Astrocyte (in vitro differentiated cells and primary cell): Measurements from ENCODE around the gene C1orf159. TPM values are rescaled to one million over a fixed set of nuclear protein-coding genes. Genes with fewer than 3 reads are reported as not detected.

Experiments
- DNase-seq: peaks from one replicate; pipeline ENCODE4 v3.0.0-alpha.2; 2010; ENCODE audit warnings: low read depth
- FAIRE-seq: peaks from 2 replicates; lab custom pipeline; 2011; peaks lifted over from hg19 to GRCh38; lab: Jason Lieb, UNC
- H2AFZ ChIP-seq: 2 replicates; pipeline ENCODE4 v1.6.0; 2012; ENCODE audit warnings: low read depth, low read length, inconsistent platforms
- H3K27ac ChIP-seq: 2 replicates; pipeline ENCODE4 v1.5.1; 2011; ENCODE audit warnings: low read depth, low read length, inconsistent platforms
- H3K27me3 ChIP-seq: 2 replicates; pipeline ENCODE4 v1.6.0; 2011; ENCODE audit warnings: low read length, inconsistent platforms; ENCODE audit not compliant: insufficient read depth
- H3K36me3 ChIP-seq: 2 replicates; pipeline ENCODE4 v1.5.1; 2011; ENCODE audit warnings: low read length, inconsistent platforms; ENCODE audit not compliant: insufficient read depth
- H3K4me1 ChIP-seq: 2 replicates; pipeline ENCODE4 v1.5.1; 2011; ENCODE audit warnings: low read length, inconsistent platforms; ENCODE audit not compliant: insufficient read depth
- H3K4me2 ChIP-seq: 2 replicates; pipeline ENCODE4 v1.6.0; 2012; ENCODE audit warnings: low read length, inconsistent platforms
- H3K4me3 ChIP-seq: 2 replicates; pipeline ENCODE4 v1.5.1; 2011; ENCODE audit warnings: low read depth, mild to moderate bottlenecking, low read length, inconsistent platforms; ENCODE audit not compliant: insufficient read depth
- H3K79me2 ChIP-seq: 2 replicates; pipeline ENCODE4 v1.6.0; 2012; ENCODE audit warnings: mild to moderate bottlenecking, low read length, inconsistent platforms; ENCODE audit not compliant: insufficient read depth
- H3K9ac ChIP-seq: 2 replicates; pipeline ENCODE4 v1.6.0; 2012; ENCODE audit warnings: mild to moderate bottlenecking, low read length, inconsistent platforms
- H3K9me3 ChIP-seq: 2 replicates; pipeline ENCODE4 v1.5.1; 2012; ENCODE audit warnings: low read depth, mild to moderate bottlenecking, low read length, inconsistent platforms; ENCODE audit not compliant: insufficient read depth
- H4K20me1 ChIP-seq: 2 replicates; pipeline ENCODE4 v1.6.0; 2012; ENCODE audit warnings: low read length, inconsistent platforms; ENCODE audit not compliant: insufficient read depth
- H3K27ac Mint-ChIP-seq: one replicate; pipeline ENCODE4 v1.8.0; 2021; ENCODE audit warnings: mild to moderate bottlenecking, mixed read lengths; ENCODE audit not compliant: unreplicated experiment
- H3K27me3 Mint-ChIP-seq: one replicate; pipeline ENCODE4 v1.8.0; 2021; ENCODE audit warnings: low read depth, mixed read lengths; ENCODE audit not compliant: unreplicated experiment
- H3K36me3 Mint-ChIP-seq: one replicate; pipeline ENCODE4 v1.8.0; 2021; ENCODE audit warnings: low read depth, mixed read lengths; ENCODE audit not compliant: unreplicated experiment
- H3K4me1 Mint-ChIP-seq: one replicate; pipeline ENCODE4 v1.8.0; 2021; ENCODE audit warnings: low read depth, mixed read lengths; ENCODE audit not compliant: unreplicated experiment
- H3K4me3 Mint-ChIP-seq: one replicate; pipeline ENCODE4 v1.8.0; 2021; ENCODE audit warnings: mild to moderate bottlenecking, moderate library complexity, mixed read lengths; ENCODE audit not compliant: unreplicated experiment
- H3K9me3 Mint-ChIP-seq: one replicate; pipeline ENCODE4 v1.8.0; 2021; ENCODE audit warnings: mild to moderate bottlenecking, mixed read lengths; ENCODE audit not compliant: unreplicated experiment
- CTCF ChIP-seq: IDR thresholded peaks from 2 replicates; pipeline ENCODE4 v1.5.1; 2011; ENCODE audit warnings: low read depth, mild to moderate bottlenecking, inconsistent platforms, low read length, moderate library complexity; ENCODE audit not compliant: insufficient read depth
- EZH2 ChIP-seq: IDR thresholded peaks from 2 replicates; pipeline ENCODE4 v1.6.1; 2012; ENCODE audit warnings: mild to moderate bottlenecking, low read length, inconsistent platforms; ENCODE audit not compliant: insufficient read depth
- total RNA-seq: library from RNA; stranded (reverse); gene quantifications from 2 replicates; pipeline ENCODE4 v1.2.1, GENCODE V29; 2021

Gene C1orf159
- total RNA-seq, 1 donor from 2014 or later = 13.9 TPM

- peaks cover 4% of the 10 kb centered on the region for H3K36me3 Mint-ChIP-seq
- no peak for FAIRE-seq
- no peaks in the 10 kb centered on the region for H3K4me1 ChIP-seq
- no peaks in the 10 kb centered on the region for H4K20me1 ChIP-seq
- peak overlapping the region; percentile 41 for H3K27ac Mint-ChIP-seq
- H3K4me3 ChIP-seq = no peak overlapping the region
- no peak for DNase-seq
- no peak overlapping the region for H3K27ac ChIP-seq
- H3K36me3 ChIP-seq = no peaks in the 10 kb centered on the region
- no peak overlapping the region for H2AFZ ChIP-seq
- no peak overlapping the region for H3K4me2 ChIP-seq
- no peaks in the 10 kb centered on the region for H3K27me3 Mint-ChIP-seq
- no peaks in the 10 kb centered on the region for H3K9me3 ChIP-seq
- no peaks in the 10 kb centered on the region for H3K9me3 Mint-ChIP-seq
- H3K9ac ChIP-seq = no peak overlapping the region
- no peak overlapping the region for H3K4me3 Mint-ChIP-seq
- H3K4me1 Mint-ChIP-seq = no peaks in the 10 kb centered on the region
- no peaks in the 10 kb centered on the region for H3K27me3 ChIP-seq
- TF ChIP-seq CTCF (no peak), EZH2 (no peak)
- no peaks in the 10 kb centered on the region for H3K79me2 ChIP-seq
These were observed 26.0 kb downstream of the C1orf159 start for GRCh38 chr1:1089731-1090423.

GRCh38 chr1:1088801-1089680 lies 26.8 kb downstream of the C1orf159 start:
- no peak for DNase-seq
- H3K27ac ChIP-seq = no peak overlapping the region
- no peak for FAIRE-seq

More at GRCh38 chr1:1088801-1089680, 26.8 kb downstream of the C1orf159 start:
- no peak overlapping the region for H3K4me3 ChIP-seq
- Mint-ChIP-seq H3K4me3 (no peak overlapping the region), H3K27ac (no peak overlapping the region), H3K27me3 (no peaks in the 10 kb centered on the region), H3K9me3 (no peaks in the 10 kb centered on the region), H3K4me1 (no peaks in the 10 kb centered on the region), H3K36me3 (peaks cover 4% of the 10 kb centered on the region)
- no peaks in the 10 kb centered on the region for H3K4me1 ChIP-seq
- H3K36me3 ChIP-seq = no peaks in the 10 kb centered on the region
- H3K9me3 ChIP-seq = no peaks in the 10 kb centered on the region
- H3K27me3 ChIP-seq = no peaks in the 10 kb centered on the region
- no peak overlapping the region for H3K4me2 ChIP-seq
- H2AFZ ChIP-seq = no peak overlapping the region
- no peak for TF ChIP-seq EZH2
- TF ChIP-seq CTCF = no peak
- no peak overlapping the region for H3K9ac ChIP-seq
- H4K20me1 ChIP-seq = no peaks in the 10 kb centered on the region
- H3K79me2 ChIP-seq = no peaks in the 10 kb centered on the region
